HCT116 (cell line): ENCODE results near the gene ZNF382. TPM values are rescaled to one million over a fixed set of nuclear protein-coding genes. Genes with fewer than 3 reads are reported as not detected.

Source experiments
- ATAC-seq: fragments of 200-7000 bp; cut with Tn5 transposase; 2 replicates; pipeline ENCODE4 v1.9.1; 2020; ENCODE audit warnings: mild to moderate bottlenecking, moderate library complexity
- BruUV-seq: library from RNA; stranded (reverse); fragments of 400-500 nt; replicated peaks from 2 replicates; lab custom pipeline; 2021; lab: Mats Ljungman, UMichigan
- CTCF ChIA-PET: fragments of 300-600 bp; sonication (Branson Sonifier 250); formaldehyde crosslinking; loops from one replicate; lab custom pipeline; 2021; ENCODE audit warnings: antibody characterized with exemption; lab: Charles Lee
- POLR2A ChIA-PET: fragments of 300-600, 350-600 bp; sonication (Branson Sonifier 250); formaldehyde crosslinking; loops from one replicate; lab custom pipeline; 2021; ENCODE audit warnings: antibody characterized with exemption; lab: Charles Lee
- RAD21 ChIA-PET, 2 experiments: fragments of 300-600 bp; sonication (Branson Sonifier 250); formaldehyde crosslinking; loops; one replicate each; lab custom pipeline; 2023; ENCODE audit warnings: low total read pairs in 2 of 2; ENCODE audit not compliant: uncharacterized antibody in 2 of 2, unreplicated experiment in 2 of 2, low non-redundant PET in 1 of 2; lab: Charles Lee
- DNase-seq: peaks from one replicate; pipeline ENCODE4 v3.0.0-alpha.2; 2010; ENCODE audit warnings: low read depth, low spot score
- H2AFZ ChIP-seq: fragments of 200-600 bp; shearing (Covaris generic), sonication (generic); 2 replicates; pipeline ENCODE4 v1.6.1; 2017; ENCODE audit warnings: low read depth, mixed run types, mixed read lengths, antibody characterized with exemption, low read length; ENCODE audit not compliant: poor library complexity, severe bottlenecking
- H3K27ac ChIP-seq: 2 replicates; pipeline ENCODE4 v1.5.1; 2012; ENCODE audit warnings: low read depth, low read length
- H3K27me3 ChIP-seq: fragments of 200-600 bp; sonication (generic); 2 replicates; pipeline ENCODE4 v1.6.1; 2016; ENCODE audit warnings: mixed run types, low read length, mixed read lengths; ENCODE audit not compliant: insufficient read depth
- H3K36me3 ChIP-seq, 2 experiments: fragments of 200-500 bp in 1 of 2; fragments of 200-600 bp in 1 of 2; sonication (Bioruptor generic) in 1 of 2; sonication (generic) in 1 of 2; 2 replicates each; pipeline versions ENCODE4 v1.5.1 to v1.6.1; 2014 to 2016; ENCODE audit warnings: low read length in 2 of 2, inconsistent platforms in 1 of 2, mixed read lengths in 1 of 2, mixed run types in 1 of 2; ENCODE audit not compliant: insufficient read depth in 2 of 2, control insufficient read depth in 1 of 2
- H3K4me1 ChIP-seq, 2 experiments: fragments of 200-600 bp in 1 of 2; sonication (generic) in 1 of 2; 2 replicates each; pipeline versions ENCODE4 v1.5.1 to v1.6.1; 2012 to 2017; ENCODE audit warnings: low read length in 2 of 2, inconsistent platforms in 1 of 2, mild to moderate bottlenecking in 1 of 2, mixed read lengths in 1 of 2, mixed run types in 1 of 2, moderate library complexity in 1 of 2; ENCODE audit not compliant: insufficient read depth in 2 of 2, control insufficient read depth in 1 of 2
- H3K4me2 ChIP-seq: fragments of 200-600 bp; sonication (generic); 2 replicates; pipeline ENCODE4 v1.6.1; 2017; ENCODE audit warnings: mixed run types, low read length, mixed read lengths
- H3K4me3 ChIP-seq, 2 experiments: fragments of 200-600 bp in 1 of 2; sonication (generic) in 1 of 2; replicated peaks in 1 of 2; 2 replicates each; pipeline ENCODE4 v1.5.1; 2011 to 2016; ENCODE audit warnings: low read length in 2 of 2, control low read depth in 1 of 2, low read depth in 1 of 2, mild to moderate bottlenecking in 1 of 2, mixed read lengths in 1 of 2, mixed run types in 1 of 2
- H3K79me2 ChIP-seq: fragments of 200-600 bp; sonication (generic); 2 replicates; pipeline ENCODE4 v1.6.1; 2017; ENCODE audit warnings: mild to moderate bottlenecking, mixed run types, low read length, moderate library complexity, mixed read lengths; ENCODE audit not compliant: insufficient read depth
- H3K9ac ChIP-seq: fragments of 200-600 bp; sonication (generic); 2 replicates; pipeline ENCODE4 v1.6.1; 2016; ENCODE audit warnings: low read length, mixed read lengths
- H3K9me2 ChIP-seq: fragments of 200-600 bp; sonication (generic), shearing (Covaris generic); 2 replicates; pipeline ENCODE4 v1.6.1; 2017; ENCODE audit warnings: mixed run types, mild to moderate bottlenecking, moderate library complexity; ENCODE audit not compliant: insufficient read depth
- H3K9me3 ChIP-seq, 2 experiments: fragments of 200-500 bp in 1 of 2; fragments of 200-600 bp in 1 of 2; sonication (Bioruptor generic) in 1 of 2; sonication (generic) in 1 of 2; 2 replicates each; pipeline ENCODE4 v1.6.1; 2014 to 2017; ENCODE audit warnings: low read length in 2 of 2, mixed read lengths in 2 of 2, inconsistent platforms in 1 of 2, low read depth in 1 of 2, mild to moderate bottlenecking in 1 of 2, mixed run types in 1 of 2, moderate library complexity in 1 of 2; ENCODE audit not compliant: control insufficient read depth in 1 of 2, insufficient read depth in 1 of 2
- H4K20me1 ChIP-seq: fragments of 200-600 bp; sonication (generic), shearing (Covaris generic); 2 replicates; pipeline ENCODE4 v1.6.1; 2017; ENCODE audit warnings: mixed run types, mild to moderate bottlenecking, moderate library complexity; ENCODE audit not compliant: insufficient read depth
- ATF3 ChIP-seq: IDR thresholded peaks from 2 replicates; pipeline ENCODE4 v1.6.1; 2012
- CBX3 ChIP-seq: IDR thresholded peaks from 2 replicates; pipeline ENCODE4 v1.6.1; 2012; ENCODE audit warnings: low read depth
- CEBPB ChIP-seq: IDR thresholded peaks from 2 replicates; pipeline ENCODE4 v1.6.1; 2012; ENCODE audit warnings: low read depth
- CTCF ChIP-seq, 3 experiments: fragments of 200-600 bp in 1 of 3; sonication (generic) in 1 of 3; IDR thresholded peaks in 2 of 3; conservative IDR thresholded peaks in 1 of 3; 2 replicates each; pipeline ENCODE4 v1.5.1; 2012 to 2017; ENCODE audit warnings: low read depth in 2 of 3, low read length in 2 of 3, antibody characterized with exemption in 1 of 3, borderline replicate concordance in 1 of 3, control low read depth in 1 of 3, mild to moderate bottlenecking in 1 of 3, mixed read lengths in 1 of 3, mixed run types in 1 of 3, moderate library complexity in 1 of 3; ENCODE audit not compliant: insufficient read depth in 1 of 3
- EGR1 ChIP-seq: IDR thresholded peaks from 2 replicates; pipeline ENCODE4 v1.6.1; 2012; ENCODE audit warnings: low read depth
- ELF1 ChIP-seq: IDR thresholded peaks from 2 replicates; pipeline ENCODE4 v1.6.1; 2012; ENCODE audit warnings: low read depth, borderline replicate concordance
- EZH2phosphoT487 ChIP-seq: fragments of 200-600 bp; IDR thresholded peaks from 2 replicates; pipeline ENCODE4 v1.6.1; 2018; ENCODE audit warnings: antibody characterized with exemption, borderline replicate concordance
- FOSL1 ChIP-seq: IDR thresholded peaks from 2 replicates; pipeline ENCODE4 v1.6.1; 2012; ENCODE audit warnings: low read depth
- JUND ChIP-seq: IDR thresholded peaks from 2 replicates; pipeline ENCODE4 v1.6.1; 2012
- MAX ChIP-seq: IDR thresholded peaks from 2 replicates; pipeline ENCODE4 v1.6.1; 2012
- POLR2A ChIP-seq: IDR thresholded peaks from 2 replicates; pipeline ENCODE4 v1.7.0; 2011; ENCODE audit warnings: borderline replicate concordance; ENCODE audit not compliant: insufficient read depth, insufficient read length; ENCODE audit errors: extremely low read depth
- POLR2AphosphoS5 ChIP-seq: IDR thresholded peaks from 2 replicates; pipeline ENCODE4 v1.6.1; 2011; ENCODE audit warnings: mild to moderate bottlenecking, low read depth, low read length, moderate library complexity
- RAD21 ChIP-seq: IDR thresholded peaks from 2 replicates; pipeline ENCODE4 v1.6.1; 2012; ENCODE audit warnings: low read depth, mild to moderate bottlenecking
- REST ChIP-seq: IDR thresholded peaks from 2 replicates; pipeline ENCODE4 v1.6.1; 2012; ENCODE audit warnings: low read depth
- SIN3A ChIP-seq: IDR thresholded peaks from 2 replicates; pipeline ENCODE4 v1.6.1; 2012; ENCODE audit warnings: low read depth
- SP1 ChIP-seq: IDR thresholded peaks from 2 replicates; pipeline ENCODE4 v1.6.1; 2012; ENCODE audit warnings: low read depth
- SRF ChIP-seq: IDR thresholded peaks from 2 replicates; pipeline ENCODE4 v1.6.1; 2012; ENCODE audit warnings: low read depth
- YY1 ChIP-seq: IDR thresholded peaks from 2 replicates; pipeline ENCODE4 v1.6.1; 2011; ENCODE audit warnings: low read length, low read depth, moderate library complexity, mild to moderate bottlenecking; ENCODE audit not compliant: insufficient replicate concordance; ENCODE audit errors: extremely low read depth
- ZFX ChIP-seq: fragments of 450-650 bp; IDR thresholded peaks from 2 replicates; pipeline ENCODE4 v1.6.1; 2017
- ZNF274 ChIP-seq: fragments of 200-500 bp; sonication (Bioruptor generic); IDR thresholded peaks from 2 replicates; pipeline ENCODE4 v1.6.1; 2014; ENCODE audit warnings: mild to moderate bottlenecking, low read depth, low read length, inconsistent platforms
- intact Hi-C: fragments of 100-400 bp; cut with micrococcal nuclease; formaldehyde crosslinking; loops from 2 replicates; pipeline ENCODE4 v1.10.0; 2022
- total RNA-seq: library from RNA; stranded (reverse); gene quantifications from one replicate; pipeline ENCODE4 v1.2.1, GENCODE V29; 2021; ENCODE audit not compliant: unreplicated experiment

The ZNF382 gene
- total RNA-seq, 1 experiment from 2014 or later: not detected

- TF ChIP-seq POLR2A (no peak), CBX3 (no peak), ATF3 (no peak), POLR2AphosphoS5 (no peak)
These were observed 63.5 kb downstream of the ZNF382 start (continued) for GRCh38 chr19:36668646-36669045.

- Histone ChIP-seq H2AFZ (no peak overlapping the region), H3K4me2 (no peak overlapping the region), H3K4me3 (no peak overlapping the region), H3K9me3 (peaks cover 11 to 14% of the 10 kb centered on the region in 2 experiments; a peak in 2 of 4 replicates), H3K9me2 (no peaks in the 10 kb centered on the region)
- BruUV-seq: no TSS peak
- CTCF ChIA-PET: no interaction called here
- intact Hi-C loops: no loop called here
- TF ChIP-seq JUND (no peak), POLR2A (no peak), REST (no peak), POLR2AphosphoS5 (no peak), CEBPB (no peak), MAX (no peak), CTCF (IDR thresholded peaks at IDR 0.05 in 2 of 3, conservative IDR thresholded peaks at IDR 0.05 in 1 of 3; ENCODE audit: borderline replicate concordance in 1 of 3, insufficient read depth in 1 of 3, low read depth in 2 of 3, low read length in 2 of 3) (no peak), FOSL1 (no peak), ZFX (no peak), YY1 (no peak), RAD21 (no peak), SRF (no peak), SP1 (no peak), ZNF274 (no peak), EZH2phosphoT487 (no peak), ELF1 (no peak), SIN3A (no peak), EGR1 (no peak)
- TF ChIP-seq, all 23 proteins: peak for 0
- no peaks in the 10 kb centered on the region for H3K36me3 ChIP-seq
- no peak for ATAC-seq
- RAD21 ChIA-PET: no interaction called here
- H3K9ac ChIP-seq: no peak overlapping the region
- DNase-seq: no peak
- no peaks in the 10 kb centered on the region for H3K27me3 ChIP-seq
- POLR2A ChIA-PET: no interaction called here
- H3K4me1 ChIP-seq: no peaks in the 10 kb centered on the region
- H4K20me1 ChIP-seq: no peaks in the 10 kb centered on the region
- no peaks in the 10 kb centered on the region for H3K79me2 ChIP-seq
- H3K27ac ChIP-seq: no peak overlapping the region
These were observed 67.3 kb downstream of the ZNF382 start for GRCh38 chr19:36672368-36672767.
